GM18861 (cell line): ENCODE results near the gene FBXL14.

Experiments used
- ATAC-seq: cut with Tn5 transposase; IDR thresholded peaks from one replicate; pipeline ENCODE4 v1.9.1; 2021; ENCODE audit not compliant: unreplicated experiment

Gene FBXL14

GRCh38 chr12:1593174-1594005 lies 991 bp downstream of the FBXL14 start:
- ATAC-seq: peak; percentile 8

DNA sequence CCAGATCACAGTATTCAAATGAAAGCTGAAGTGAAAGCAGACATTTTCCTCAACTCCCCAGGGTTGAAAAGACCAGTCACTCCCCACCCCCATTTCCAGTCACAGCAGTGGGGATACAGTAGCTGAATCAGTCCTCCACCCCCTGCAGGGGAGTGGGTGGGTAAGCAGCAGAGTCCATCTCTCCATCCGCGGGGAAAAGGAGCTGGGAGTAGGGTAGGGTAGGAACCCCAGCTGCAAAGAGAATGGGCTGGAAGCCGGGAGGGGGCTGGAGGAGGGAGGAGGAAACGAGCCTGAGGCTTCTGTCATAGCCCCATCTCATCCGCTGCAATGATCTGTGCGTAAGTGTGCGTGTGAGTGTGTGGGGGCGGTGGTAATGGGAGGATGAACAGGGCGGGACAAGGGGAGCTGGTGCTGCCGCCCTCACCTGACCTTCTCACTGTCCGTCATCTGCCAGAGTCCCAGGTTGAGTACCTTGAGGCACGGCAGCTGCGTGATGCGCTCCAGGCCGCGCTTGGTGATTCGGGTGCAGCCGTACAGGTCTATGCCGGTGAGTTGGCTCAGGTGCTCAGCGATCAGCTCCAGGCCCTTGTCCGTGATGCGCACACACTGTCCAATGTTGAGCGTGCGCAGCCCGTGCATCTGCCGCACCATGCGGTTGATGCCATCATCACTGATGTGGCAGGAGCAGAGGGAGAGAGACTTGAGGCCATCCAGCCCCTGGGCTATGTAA lies 1.8 kb downstream of the FBXL14 start:
- ATAC-seq: no peak

GRCh38 chr12:1591543-1591942 lies 2.8 kb downstream of the FBXL14 start:
- ATAC-seq: no peak

DNA sequence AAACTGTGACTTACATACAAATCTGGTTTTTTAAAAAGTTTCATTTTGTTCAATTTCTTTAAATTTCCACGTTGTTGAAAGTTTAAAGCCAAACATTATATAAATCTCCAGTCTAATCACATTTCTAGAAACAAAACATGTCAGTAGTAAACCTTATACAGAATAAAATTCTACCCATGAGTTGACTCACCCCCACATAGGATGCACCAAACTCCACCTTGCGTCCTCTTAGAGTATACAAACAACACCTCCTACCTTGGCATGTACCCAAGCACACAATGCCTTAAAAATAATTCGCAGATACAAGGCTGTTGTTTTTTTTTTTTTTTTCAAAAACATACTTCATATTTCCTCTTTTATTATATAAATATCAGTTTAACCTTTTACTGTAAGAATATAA lies 3.3 kb downstream of the FBXL14 start:
- ATAC-seq: no peak

DNA sequence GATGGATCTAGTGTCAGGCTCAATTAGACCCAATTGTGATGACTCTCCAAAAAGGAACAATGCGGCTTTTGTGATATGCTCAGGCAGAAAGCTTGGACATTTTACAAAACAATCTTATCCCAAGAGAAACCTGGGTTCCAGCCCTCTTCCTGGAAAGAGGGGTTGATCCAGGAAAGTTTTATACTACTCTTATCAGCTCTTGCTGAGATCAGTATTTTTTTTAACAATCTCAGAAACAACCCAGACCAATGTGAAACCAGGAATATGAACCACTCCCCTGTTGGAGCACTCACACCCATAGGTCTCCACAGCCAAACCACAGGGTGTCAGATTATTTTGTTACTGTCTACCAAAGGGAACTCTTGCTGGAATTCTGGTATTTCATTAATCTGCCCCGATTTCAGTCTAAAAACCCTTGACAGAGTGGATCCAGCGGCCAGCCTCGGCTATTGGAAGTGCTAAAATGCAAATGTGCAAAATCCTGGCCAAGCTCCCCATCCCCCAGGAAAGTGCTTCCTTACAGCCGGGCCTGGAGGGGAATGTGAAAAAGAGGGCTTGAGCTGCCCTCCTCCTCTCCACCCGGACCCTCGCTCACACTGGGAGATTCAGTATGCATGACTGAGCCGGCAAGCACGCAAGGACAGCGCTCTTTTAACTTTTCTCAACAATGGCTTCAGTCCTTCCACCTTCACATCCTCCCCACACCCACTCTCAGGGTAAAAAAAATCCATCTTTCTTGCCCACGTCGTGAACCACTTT lies 4.0 kb downstream of the FBXL14 start:
- ATAC-seq: no peak

- ATAC-seq: no peak
Measured at GRCh38 chr12:1588575-1588947, 5.8 kb downstream of the FBXL14 start.

DNA sequence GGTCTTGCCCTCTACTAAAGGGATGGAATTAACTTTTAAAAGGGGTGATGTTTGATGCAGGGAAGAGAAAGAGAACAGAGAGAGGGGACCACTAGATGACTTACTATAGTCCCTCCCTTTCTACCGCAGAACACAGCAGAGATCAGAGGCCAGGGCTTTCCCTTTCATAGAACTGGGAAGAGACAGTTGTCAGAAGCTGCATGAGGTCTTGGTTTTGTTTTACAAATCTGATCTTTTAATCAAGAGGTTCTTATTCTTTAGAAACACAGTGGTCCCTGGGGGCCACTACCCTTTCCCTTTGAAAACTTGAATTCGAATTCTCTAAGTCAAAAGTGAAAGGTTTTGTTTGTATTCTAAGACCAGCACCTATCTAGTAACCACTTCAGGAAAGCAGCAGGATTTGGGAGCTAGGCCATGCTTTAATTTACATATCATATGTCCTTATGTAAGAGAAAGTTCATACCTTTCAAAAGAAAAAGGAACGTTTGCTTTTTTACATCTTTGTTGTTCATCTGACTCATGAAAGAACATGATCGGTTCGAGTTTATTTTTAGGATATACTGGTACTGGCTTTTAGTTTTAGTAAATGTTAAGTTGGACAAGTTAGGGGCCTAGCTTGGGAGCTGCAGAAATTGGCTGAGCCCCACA lies 6.3 kb downstream of the FBXL14 start:
- ATAC-seq: no peak

DNA sequence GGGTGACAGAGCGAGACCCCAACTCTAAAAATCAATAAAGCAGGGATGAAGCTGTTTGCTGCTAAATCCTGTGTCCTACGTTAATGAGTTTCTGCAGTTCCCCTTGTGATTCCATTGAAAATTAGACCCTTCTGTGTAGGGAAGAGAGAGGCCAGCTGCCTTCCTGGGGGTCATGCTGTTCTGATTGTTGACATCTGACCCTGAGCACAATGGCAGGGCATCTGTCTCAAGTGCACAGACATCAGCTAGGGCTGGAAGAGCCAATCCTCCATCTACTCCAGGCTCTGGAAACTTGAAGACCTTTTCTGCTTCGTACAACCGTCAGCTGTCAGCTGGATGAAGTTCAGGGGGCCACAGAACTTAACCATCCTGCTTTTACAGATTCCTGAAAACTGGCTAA lies 10.1 kb downstream of the FBXL14 start:
- ATAC-seq: no peak

DNA sequence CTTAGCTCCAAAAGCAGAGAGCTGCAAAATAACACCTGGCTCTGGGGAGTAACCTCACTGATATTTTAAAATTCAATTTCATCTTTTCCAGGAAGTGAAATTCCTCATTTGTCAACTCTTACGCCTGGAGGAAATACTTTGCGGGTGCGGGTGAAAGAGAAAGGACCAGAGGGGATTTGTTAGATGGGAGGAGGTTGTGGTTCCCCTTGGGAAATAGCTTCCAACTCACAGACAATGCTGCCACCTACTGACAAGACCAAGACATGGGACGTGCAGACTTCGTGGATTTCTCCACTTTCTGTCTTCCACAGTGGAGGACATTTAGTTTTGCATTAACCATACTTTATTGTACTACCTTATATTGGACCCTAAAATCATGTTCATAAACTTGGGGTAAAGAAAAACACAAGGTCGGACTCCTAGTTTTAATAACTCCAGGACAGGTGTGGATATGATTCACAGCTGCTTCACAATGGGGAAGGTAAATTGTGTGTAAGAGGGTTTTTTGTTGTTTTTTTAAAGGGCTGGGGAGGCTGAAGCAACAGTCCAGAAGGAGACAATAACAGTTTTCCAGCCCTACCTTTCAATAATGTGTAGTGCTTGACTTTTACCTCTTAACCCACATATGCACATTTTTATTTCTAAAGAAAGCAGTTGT lies 10.8 kb downstream of the FBXL14 start:
- ATAC-seq: no peak

DNA sequence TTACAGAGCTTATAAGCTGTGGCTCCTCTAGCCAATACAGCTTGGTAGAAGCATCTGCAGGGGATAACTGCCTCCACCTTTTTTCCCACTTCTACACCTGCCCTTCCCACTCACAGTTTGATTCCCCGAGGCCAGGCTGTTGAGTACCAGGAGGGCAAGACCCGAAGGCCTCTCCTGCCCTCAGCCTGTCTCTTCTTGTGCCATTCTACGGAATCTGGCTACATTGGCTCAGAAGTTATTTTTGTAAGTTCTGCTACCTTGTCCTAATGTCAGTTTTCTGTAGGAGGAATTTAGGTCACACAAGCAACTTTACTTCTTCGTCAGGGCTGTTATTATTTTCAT lies 11.7 kb downstream of the FBXL14 start:
- no peak for ATAC-seq

GRCh38 chr12:1581973-1582708 lies 12.2 kb downstream of the FBXL14 start:
- no peak for ATAC-seq

DNA sequence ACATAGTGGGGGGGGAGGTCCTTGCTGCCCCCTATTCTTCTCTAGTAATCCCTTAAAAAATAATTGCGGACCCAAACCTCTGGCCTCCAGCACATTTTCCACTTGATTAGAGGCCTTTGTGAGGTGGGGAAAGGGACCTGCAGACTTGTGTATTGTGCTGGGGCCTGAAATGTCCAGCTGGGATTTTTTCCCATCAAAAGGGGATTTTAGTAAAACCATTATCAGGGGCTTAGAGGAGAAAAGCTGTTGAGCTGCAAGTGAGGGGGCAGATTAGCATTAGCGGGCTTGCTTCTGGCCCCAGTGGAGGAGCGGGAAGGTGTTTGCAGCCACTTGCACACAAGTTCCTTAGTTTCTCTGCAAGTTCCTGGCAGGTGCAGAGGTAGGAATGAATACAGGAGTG lies 13.9 kb downstream of the FBXL14 start:
- no peak for ATAC-seq

DNA sequence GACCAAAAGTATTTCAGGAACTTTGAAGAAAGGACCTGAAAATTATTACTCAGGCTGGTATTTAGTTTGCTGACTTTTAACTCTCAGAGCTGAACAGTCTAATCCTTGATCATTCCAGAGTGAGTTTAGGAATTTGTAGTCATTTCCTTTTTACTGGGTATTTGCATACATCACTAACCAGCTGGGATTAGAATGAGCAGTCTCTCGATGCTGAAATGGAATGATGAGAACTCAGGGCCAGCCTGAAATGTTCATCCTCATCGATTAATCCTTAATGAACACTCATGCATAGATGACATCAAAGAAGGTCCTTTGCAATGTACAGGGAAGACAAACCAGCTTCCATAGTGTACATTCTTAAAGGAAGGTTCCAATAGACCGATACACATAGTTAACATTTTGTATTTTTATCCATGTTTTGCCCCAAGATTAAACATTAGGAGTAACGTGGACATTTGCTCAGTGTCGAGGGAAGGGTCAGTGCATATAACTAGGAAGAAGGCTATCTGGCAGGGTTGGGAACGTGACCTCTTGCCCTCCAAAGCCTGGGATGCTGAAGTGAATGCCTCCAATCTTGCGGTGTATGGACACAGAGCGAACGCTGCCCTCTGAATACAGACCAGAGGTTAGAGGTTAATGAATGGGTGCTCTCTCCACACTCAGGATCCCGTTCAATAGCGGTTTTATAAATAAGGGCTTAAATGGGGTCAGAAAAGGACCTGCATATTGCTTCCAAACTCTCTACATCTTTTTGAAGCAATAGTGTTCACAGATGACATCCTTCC lies 14.5 kb downstream of the FBXL14 start:
- ATAC-seq: no peak

DNA sequence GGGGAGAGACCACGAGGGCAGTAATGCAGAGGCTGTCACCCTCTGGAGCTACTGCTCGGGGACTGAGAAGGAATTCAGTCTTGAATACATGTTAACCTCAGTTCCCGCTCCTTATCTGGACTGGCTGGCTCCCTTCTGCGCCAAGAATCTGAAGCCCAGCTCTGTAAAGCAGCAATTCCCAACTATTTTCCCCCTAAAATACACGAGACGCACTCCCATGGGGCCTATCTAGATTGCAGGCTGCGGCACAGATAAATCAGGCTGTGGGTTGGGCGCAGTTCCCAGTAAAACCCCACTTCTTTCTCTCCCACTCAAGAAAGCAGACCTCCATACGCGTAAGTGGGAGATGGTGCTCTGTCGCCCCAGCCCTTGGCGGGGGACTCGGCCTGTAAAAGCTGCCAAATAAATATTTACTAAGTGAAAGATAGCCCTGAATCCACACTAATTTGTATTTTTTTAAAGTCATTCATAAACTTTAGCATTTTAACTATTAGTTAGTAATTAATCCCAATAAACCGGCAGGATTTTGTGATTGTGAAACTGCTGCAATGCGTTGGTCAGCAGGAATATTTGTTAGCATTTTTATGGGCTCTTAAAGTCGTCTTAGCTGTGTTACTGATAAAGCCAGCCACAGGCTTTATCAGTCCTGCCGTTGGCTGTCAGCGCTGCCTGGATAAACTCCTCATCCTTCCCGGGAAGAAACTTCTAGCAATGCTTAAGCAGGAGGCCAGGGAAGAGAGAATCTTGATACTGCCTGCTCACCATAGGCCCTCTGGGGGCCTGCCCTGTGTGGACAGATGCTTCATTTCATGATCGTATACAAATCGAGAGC lies 17.8 kb downstream of the FBXL14 start:
- ATAC-seq: no peak

- ATAC-seq: no peak
Measured at GRCh38 chr12:1575408-1576401, 18.7 kb downstream of the FBXL14 start.

GRCh38 chr12:1574865-1575259 lies 19.5 kb downstream of the FBXL14 start:
- ATAC-seq: no peak
